GM12878 (cell line): ENCODE measurements around the gene GNAZ.

Experiments used
- GABPA ChIP-seq: IDR thresholded peaks from 2 replicates; pipeline ENCODE4 v1.6.1; 2014; ENCODE audit warnings: antibody characterized with exemption, low read depth, mild to moderate bottlenecking, inconsistent platforms
- HDAC6 ChIP-seq: fragments of 200-600 bp; sonication (generic); IDR thresholded peaks from one replicate; pipeline ENCODE4 v1.8.0; 2017; ENCODE audit warnings: antibody characterized with exemption; ENCODE audit not compliant: unreplicated experiment
- KDM1A ChIP-seq: fragments of 200-600 bp; sonication (generic); IDR thresholded peaks from 2 replicates; pipeline ENCODE4 v1.6.1; 2016; ENCODE audit warnings: borderline replicate concordance
- POLR2A ChIP-seq: IDR thresholded peaks from 2 replicates; pipeline ENCODE4 v1.6.1; 2011; ENCODE audit warnings: low read depth, mild to moderate bottlenecking, low read length
- RFX5 ChIP-seq: IDR thresholded peaks from 2 replicates; pipeline ENCODE4 v1.6.1; 2011; ENCODE audit warnings: low read depth, low read length, improper control_type of control experiment
- SUZ12 ChIP-seq: fragments of 200-600 bp; sonication (generic); IDR thresholded peaks from one replicate; pipeline ENCODE4 v1.6.1; 2018; ENCODE audit warnings: antibody characterized with exemption, mild to moderate bottlenecking; ENCODE audit not compliant: unreplicated experiment
- TF ChIP-seq, protein P1 (sequence below), 3 experiments: IDR thresholded peaks in 2 of 3; conservative IDR thresholded peaks in 1 of 3; 2 replicates each; pipeline ENCODE4 v1.5.1; 2011; ENCODE audit warnings: low read depth in 3 of 3, low read length in 3 of 3, mild to moderate bottlenecking in 3 of 3, control low read depth in 2 of 3, moderate library complexity in 2 of 3, inconsistent platforms in 1 of 3, mixed read lengths in 1 of 3; ENCODE audit not compliant: control insufficient read depth in 2 of 3, insufficient read depth in 1 of 3; ENCODE audit errors: extremely low read depth in 1 of 3
- TF ChIP-seq, protein P2 (sequence below): IDR thresholded peaks from 2 replicates; pipeline ENCODE4 v1.6.1; 2012; ENCODE audit warnings: mild to moderate bottlenecking, low read depth, low read length

DNA sequence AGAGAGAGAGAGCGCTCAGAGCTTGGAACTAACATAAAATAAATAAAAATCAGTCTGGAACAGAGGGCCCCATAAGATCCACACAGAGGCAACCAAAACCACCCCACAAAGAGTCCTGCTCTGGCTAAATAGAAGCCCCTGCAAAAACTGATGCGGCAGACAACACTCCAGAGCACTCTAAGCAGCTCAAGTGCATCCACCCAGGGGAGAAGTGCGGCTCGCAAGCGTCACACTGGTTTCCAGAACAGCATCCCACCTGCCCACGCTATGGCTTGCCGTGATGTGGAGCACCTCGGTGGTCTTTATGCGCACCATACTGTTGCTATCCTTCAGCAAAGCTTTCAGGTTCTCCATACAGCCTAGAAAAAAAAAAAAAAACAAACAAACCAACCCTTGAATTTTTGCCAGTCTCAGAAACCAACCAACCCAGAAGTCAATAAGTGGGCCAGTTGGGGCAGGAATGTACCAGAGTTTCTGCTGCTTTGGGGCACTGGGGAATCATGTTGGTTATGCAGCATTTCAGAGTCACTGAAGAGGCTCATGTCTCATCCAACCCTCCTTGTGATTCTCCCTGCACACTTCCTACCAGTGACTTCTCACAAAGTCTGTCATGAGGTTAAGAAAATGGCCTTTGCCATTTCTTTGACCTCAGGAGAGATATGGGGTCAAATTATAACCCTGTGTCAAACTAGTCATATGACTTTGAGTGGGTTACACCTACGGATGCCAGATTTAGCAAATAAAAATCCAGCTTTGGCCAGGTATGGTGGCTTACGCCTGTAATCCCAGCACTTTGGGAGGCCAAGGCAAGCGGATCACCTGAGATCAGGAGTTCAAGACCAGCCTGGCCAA is 68.5 kb downstream of the GNAZ start:
- TF ChIP-seq POLR2A (no peak), SUZ12 (no peak), KDM1A (no peak), HDAC6 (no peak), GABPA (no peak), RFX5 (no peak)
- TF ChIP-seq, protein P1, sequence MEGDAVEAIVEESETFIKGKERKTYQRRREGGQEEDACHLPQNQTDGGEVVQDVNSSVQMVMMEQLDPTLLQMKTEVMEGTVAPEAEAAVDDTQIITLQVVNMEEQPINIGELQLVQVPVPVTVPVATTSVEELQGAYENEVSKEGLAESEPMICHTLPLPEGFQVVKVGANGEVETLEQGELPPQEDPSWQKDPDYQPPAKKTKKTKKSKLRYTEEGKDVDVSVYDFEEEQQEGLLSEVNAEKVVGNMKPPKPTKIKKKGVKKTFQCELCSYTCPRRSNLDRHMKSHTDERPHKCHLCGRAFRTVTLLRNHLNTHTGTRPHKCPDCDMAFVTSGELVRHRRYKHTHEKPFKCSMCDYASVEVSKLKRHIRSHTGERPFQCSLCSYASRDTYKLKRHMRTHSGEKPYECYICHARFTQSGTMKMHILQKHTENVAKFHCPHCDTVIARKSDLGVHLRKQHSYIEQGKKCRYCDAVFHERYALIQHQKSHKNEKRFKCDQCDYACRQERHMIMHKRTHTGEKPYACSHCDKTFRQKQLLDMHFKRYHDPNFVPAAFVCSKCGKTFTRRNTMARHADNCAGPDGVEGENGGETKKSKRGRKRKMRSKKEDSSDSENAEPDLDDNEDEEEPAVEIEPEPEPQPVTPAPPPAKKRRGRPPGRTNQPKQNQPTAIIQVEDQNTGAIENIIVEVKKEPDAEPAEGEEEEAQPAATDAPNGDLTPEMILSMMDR (IDR thresholded peaks at IDR 0.05 in 2 of 3, conservative IDR thresholded peaks at IDR 0.05 in 1 of 3; ENCODE audit: control insufficient read depth in 2 of 3, extremely low read depth in 1 of 3, insufficient read depth in 1 of 3, low read depth in 3 of 3, low read length in 3 of 3), result no peak
- TF ChIP-seq, protein P2, sequence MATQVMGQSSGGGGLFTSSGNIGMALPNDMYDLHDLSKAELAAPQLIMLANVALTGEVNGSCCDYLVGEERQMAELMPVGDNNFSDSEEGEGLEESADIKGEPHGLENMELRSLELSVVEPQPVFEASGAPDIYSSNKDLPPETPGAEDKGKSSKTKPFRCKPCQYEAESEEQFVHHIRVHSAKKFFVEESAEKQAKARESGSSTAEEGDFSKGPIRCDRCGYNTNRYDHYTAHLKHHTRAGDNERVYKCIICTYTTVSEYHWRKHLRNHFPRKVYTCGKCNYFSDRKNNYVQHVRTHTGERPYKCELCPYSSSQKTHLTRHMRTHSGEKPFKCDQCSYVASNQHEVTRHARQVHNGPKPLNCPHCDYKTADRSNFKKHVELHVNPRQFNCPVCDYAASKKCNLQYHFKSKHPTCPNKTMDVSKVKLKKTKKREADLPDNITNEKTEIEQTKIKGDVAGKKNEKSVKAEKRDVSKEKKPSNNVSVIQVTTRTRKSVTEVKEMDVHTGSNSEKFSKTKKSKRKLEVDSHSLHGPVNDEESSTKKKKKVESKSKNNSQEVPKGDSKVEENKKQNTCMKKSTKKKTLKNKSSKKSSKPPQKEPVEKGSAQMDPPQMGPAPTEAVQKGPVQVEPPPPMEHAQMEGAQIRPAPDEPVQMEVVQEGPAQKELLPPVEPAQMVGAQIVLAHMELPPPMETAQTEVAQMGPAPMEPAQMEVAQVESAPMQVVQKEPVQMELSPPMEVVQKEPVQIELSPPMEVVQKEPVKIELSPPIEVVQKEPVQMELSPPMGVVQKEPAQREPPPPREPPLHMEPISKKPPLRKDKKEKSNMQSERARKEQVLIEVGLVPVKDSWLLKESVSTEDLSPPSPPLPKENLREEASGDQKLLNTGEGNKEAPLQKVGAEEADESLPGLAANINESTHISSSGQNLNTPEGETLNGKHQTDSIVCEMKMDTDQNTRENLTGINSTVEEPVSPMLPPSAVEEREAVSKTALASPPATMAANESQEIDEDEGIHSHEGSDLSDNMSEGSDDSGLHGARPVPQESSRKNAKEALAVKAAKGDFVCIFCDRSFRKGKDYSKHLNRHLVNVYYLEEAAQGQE, result no peak
